HL-60/S4 treated with retinoic acid at 250 ng/mL for 4 days and 3 days (cell line): ENCODE measurements around the gene PLXNA1.

Experiments
- in situ Hi-C: fragments of 300-500 bp; cut with MboI; formaldehyde crosslinking; loops from 2 replicates; pipeline ENCODE4 v1.7.0; 2022; ENCODE audit warnings: low sequenced_read_pairs

Gene PLXNA1

DNA sequence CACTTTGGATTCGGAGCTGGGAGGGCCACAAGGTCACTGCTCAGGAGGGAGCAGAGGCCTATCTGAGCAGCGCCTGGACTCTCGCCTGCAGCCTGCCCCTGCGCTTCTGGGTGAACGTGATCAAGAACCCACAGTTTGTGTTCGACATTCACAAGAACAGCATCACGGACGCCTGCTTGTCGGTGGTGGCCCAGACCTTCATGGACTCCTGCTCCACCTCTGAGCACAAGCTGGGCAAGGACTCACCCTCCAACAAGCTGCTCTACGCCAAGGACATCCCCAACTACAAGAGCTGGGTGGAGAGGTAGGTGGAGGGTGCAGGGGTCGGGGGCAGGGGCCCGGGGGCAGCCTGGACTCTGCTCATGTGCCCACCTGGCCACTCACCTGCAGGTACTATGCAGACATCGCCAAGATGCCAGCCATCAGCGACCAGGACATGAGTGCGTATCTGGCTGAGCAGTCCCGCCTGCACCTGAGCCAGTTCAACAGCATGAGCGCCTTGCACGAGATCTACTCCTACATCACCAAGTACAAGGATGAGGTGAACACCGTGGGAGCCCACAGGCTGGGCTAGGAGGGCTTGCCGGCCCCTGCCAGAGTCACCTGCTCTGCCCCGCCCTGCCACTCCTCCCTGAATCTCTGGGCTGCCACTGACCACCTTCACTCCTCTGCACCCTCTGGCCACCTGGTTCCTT is 49.5 kb downstream of the PLXNA1 start:
- in situ Hi-C loops: no loop called here
